ENCODE data around the gene PRSS56.

DNA sequence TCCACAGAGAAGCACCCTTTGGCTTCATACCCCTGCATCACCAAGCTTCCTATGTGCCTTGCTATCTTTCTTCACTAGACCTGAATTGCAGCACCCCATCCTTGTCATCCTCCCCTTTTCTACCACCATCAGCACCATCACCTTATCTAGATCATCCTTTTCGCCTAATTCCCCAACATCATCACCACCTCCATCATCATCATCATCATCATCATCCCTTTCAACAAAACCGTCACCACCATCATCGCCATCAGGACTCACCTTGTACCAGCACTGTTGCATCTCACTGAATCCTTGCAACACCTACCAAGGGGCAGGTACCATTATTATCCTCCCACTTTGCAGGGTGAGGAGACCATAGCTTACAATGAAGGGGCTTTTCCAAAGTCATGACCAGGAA lies 21.7 kb upstream of the PRSS56 start:
- TF ChIP-seq, protein P1, sequence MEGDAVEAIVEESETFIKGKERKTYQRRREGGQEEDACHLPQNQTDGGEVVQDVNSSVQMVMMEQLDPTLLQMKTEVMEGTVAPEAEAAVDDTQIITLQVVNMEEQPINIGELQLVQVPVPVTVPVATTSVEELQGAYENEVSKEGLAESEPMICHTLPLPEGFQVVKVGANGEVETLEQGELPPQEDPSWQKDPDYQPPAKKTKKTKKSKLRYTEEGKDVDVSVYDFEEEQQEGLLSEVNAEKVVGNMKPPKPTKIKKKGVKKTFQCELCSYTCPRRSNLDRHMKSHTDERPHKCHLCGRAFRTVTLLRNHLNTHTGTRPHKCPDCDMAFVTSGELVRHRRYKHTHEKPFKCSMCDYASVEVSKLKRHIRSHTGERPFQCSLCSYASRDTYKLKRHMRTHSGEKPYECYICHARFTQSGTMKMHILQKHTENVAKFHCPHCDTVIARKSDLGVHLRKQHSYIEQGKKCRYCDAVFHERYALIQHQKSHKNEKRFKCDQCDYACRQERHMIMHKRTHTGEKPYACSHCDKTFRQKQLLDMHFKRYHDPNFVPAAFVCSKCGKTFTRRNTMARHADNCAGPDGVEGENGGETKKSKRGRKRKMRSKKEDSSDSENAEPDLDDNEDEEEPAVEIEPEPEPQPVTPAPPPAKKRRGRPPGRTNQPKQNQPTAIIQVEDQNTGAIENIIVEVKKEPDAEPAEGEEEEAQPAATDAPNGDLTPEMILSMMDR (IDR thresholded peaks at IDR 0.05), result no peak
- no peak for TF ChIP-seq POLR2A (IDR thresholded peaks at IDR 0.05)
- no peak for TF ChIP-seq EP300 (IDR thresholded peaks at IDR 0.05)
